Renal cortex interstitium (tissue), 11 donors: ENCODE measurements around the gene TRAPPC10. TPM values are rescaled to one million over a fixed set of nuclear protein-coding genes. Genes with fewer than 3 reads are reported as not detected.

ENCODE experiments used
- DNase-seq, 11 donors: peaks; one replicate each; pipeline ENCODE4 v3.0.0-alpha.2; 2013; ENCODE audit warnings: low read depth in 9 of 11, low spot score in 4 of 11; ENCODE audit errors: extremely low read depth in 1 of 11
- polyA plus RNA-seq, 3 donors: library from polyadenylated mRNA; unstranded; fragments of 120-200 nt; gene quantifications; one replicate each; pipeline ENCODE4 v1.2.1, GENCODE V29; 2013; ENCODE audit not compliant: insufficient read length in 3 of 3

The TRAPPC10 gene
- polyA plus RNA-seq, 3 donors: 33.5 to 45.4 (median 41.9) TPM

- peak in 1 of 11 donors; percentile 53 for DNase-seq
Measured at GRCh38 chr21:43975469-43976098, 36.5 kb upstream of the TRAPPC10 start.

- DNase-seq: no peak
Measured at GRCh38 chr21:43976661-43977060, 35.4 kb upstream of the TRAPPC10 start.

DNA sequence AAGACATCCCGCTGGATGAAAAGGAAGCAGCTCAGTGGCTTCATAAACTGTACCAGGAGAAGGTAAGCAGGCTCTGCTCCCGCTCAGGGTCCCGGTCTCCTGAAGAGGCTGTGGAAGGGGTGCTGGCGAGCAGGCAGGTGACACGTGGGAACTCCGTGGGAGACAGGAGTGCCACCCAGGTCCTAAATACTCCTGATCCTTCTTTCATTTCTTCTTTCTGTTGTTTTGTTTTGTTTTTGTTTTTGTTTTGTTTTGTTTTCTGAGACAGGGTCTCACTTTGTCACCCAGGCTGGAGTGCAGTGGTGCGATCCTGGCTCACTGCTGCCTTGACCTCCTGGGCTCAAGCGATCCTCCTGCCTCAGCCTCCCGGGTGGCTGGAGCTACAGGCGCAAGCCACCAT, 34.0 kb upstream of the TRAPPC10 start:
- no peak for DNase-seq

- DNase-seq: no peak
Measured at GRCh38 chr21:43979654-43980053, 32.5 kb upstream of the TRAPPC10 start.

- no peak for DNase-seq
Measured at GRCh38 chr21:43981151-43981870, 30.8 kb upstream of the TRAPPC10 start.

DNA sequence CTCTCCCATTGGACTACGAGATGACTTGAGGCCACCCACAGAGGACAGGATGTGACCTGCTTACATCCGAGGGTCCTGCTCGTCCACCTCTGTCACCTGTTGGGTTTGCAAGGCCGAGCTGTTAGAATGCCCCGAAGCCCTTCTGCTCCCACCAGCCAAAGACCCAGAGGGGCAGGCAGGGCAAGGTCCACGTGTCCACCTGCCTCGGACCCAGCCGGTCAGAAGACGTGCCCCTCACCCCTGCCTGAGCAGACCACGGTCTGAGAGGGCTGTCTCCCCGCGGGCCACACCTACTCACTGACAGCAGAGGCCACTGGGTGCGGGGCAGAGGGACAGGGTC, 30.3 kb upstream of the TRAPPC10 start:
- DNase-seq: no peak

GRCh38 chr21:43982489-43983078, 29.5 kb upstream of the TRAPPC10 start:
- DNase-seq: no peak

DNA sequence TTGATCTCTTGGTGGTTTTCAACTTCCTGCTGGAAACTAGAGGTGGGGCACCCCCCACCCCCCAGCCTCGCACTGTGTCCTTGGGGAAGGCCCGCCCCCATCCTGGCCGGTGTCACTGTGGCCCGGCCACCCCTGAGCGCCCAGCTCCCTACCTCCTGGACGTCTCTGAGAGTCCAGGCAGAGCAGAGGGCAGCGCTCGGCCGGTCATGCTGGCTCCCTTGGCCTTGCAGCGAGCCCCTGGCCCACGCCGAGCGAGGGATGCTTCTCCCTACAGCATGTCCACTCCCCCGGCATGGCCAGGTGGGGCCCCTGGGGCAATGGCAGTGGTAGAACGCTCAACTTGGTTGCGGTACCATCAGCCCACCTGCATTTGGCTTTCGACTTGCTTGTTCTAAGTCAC, 28.7 kb upstream of the TRAPPC10 start:
- no peak for DNase-seq

DNA sequence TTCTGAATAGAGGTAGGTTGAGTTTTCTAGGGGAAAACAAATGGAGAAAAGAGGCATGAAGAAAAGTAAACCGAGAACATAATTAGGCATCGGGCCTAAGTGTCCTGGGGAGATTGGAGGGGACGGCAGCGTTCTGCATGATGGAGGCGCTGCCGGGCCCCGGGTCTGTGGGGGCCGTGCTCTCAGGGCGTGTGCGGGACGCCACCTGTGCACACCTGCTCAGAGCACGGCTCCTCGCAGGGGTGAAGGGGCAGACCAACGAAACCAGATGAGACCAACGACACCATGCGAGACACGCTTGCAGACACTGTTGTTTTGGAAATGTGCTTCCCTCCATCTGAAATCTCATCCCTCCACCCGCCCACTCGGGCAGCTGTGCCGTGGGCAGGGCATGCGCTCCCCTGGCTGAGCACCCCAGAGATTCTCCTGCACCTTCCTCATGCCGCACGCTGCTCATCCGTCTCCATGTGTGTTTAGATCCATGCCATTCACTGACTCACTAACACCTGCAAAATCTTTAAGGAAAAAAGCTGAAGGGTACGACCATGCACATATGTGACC, 28.2 kb upstream of the TRAPPC10 start:
- DNase-seq: no peak

DNA sequence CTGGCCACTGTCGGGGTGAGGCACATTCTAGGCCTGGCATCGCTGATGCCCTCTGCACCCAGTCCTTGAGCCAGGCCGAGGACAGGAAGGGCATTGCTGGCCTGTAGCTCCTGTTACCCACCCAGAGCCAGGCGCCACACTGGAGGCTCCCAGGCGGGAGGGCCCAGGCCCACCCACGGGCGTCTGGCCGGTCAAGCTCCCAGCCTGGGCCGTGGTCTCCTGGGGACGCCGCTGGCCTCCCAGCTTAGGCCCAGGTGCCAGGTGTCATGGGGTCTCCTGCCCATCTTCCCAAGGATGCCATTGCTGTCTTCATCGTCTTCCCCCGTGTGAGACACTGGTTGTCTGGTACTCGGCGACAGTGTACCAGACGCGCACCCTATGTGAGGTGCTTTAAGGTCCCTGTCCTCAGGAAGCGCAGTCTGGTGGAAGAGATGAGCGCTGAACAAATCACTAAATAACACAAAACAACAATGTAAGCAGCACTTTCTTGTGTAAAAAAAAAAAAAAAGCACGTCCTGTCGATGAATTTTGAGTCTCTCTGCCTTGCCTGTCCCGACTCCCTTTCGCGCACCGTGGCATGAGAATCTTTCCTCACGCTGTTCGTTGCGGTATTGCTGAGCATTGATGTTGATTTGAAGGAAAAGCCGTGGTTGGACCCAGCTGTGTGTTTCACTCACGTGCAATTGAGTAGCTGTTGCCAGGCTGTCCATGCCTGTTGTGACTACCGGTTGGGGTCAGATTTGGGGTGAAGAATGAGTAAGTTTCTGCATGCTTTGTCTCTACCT, 27.0 kb upstream of the TRAPPC10 start:
- DNase-seq: no peak

DNA sequence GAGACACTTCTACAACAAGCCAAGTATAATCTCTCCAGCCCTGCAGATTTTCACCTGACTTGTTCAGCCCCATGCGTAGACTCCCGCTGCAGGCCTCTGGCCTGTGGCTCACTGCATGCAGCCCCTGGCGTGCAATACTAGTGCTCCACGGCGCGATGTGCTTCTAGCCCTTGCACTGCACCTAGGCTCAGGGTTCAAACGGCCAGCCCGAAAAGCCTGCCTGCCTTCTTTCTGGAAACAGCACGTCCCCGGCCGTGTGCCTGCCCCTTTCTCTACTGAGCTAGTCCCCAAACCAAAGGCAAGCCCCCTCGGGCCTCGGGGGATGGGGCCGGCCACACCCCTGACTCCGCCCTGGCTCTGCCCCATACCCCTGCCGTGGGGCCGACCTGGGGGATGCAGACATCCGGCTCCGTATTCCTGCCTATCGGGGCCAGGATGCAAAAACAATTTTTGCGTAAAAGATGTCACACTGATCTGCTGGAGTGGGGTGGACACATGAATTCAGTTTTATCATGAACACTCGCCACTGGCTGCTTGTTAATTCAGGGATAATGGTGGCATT, 26.3 kb upstream of the TRAPPC10 start:
- DNase-seq: no peak

- no peak for DNase-seq
Measured at GRCh38 chr21:43986544-43987451, 25.3 kb upstream of the TRAPPC10 start.

DNA sequence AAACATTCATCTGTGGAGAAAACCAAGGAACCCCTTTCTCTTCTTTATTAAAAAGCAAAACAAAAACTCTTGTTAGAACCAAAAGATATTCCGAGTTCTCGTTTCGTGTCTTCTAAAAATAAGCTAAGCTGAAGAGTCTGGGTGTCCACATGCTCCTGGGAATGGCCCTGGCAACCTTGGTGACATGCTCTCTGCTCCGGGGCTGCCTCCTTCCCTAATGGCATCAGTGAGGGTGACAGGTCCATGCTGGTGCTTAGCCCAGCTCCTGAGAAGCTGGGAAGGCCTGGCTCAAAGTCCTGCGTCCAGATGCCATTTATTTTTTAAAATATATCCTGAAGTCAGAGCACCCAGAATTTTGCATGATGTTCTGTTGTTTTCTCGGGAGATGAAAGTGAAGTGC, 24.6 kb upstream of the TRAPPC10 start:
- no peak for DNase-seq

- no peak for DNase-seq
Measured at GRCh38 chr21:43988016-43988415, 24.1 kb upstream of the TRAPPC10 start.

- DNase-seq: no peak
Measured at GRCh38 chr21:43988506-43989230, 23.4 kb upstream of the TRAPPC10 start.

DNA sequence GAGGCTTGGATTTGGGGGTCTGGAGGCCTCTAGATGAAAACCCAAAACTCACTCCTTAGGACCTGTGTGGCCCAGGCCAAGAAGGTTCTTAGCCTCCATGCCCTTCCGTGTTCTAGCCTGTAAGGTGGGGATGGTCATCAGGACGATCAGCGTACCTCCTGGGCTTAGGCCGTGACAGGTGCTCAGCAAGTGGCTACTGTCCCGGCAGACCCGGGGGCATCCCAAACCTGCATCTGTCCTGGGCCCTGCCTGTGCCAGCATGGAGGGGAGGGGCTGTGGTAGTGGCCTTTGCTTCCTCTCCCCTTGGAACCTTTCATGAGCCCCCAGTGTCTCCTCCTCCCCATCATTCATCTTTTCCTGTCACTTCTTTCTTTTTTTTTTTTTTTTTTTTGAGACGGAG, 22.7 kb upstream of the TRAPPC10 start:
- DNase-seq: no peak

GRCh38 chr21:43991447-43991991, 20.6 kb upstream of the TRAPPC10 start:
- no peak for DNase-seq
